ENCODE data around the gene VIM.

GRCh38 chr10:17209881-17210280, 18.2 kb upstream of the VIM start:
- TF ChIP-seq, protein P1, sequence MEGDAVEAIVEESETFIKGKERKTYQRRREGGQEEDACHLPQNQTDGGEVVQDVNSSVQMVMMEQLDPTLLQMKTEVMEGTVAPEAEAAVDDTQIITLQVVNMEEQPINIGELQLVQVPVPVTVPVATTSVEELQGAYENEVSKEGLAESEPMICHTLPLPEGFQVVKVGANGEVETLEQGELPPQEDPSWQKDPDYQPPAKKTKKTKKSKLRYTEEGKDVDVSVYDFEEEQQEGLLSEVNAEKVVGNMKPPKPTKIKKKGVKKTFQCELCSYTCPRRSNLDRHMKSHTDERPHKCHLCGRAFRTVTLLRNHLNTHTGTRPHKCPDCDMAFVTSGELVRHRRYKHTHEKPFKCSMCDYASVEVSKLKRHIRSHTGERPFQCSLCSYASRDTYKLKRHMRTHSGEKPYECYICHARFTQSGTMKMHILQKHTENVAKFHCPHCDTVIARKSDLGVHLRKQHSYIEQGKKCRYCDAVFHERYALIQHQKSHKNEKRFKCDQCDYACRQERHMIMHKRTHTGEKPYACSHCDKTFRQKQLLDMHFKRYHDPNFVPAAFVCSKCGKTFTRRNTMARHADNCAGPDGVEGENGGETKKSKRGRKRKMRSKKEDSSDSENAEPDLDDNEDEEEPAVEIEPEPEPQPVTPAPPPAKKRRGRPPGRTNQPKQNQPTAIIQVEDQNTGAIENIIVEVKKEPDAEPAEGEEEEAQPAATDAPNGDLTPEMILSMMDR (IDR thresholded peaks at IDR 0.05), result no peak
- TF ChIP-seq POLR2A (IDR thresholded peaks at IDR 0.05), result no peak

Measured in sigmoid colon (tissue), 3 donors.